CD14-positive monocyte (primary cell): Measurements from ENCODE around the gene NCBP2. TPM values are rescaled to one million over a fixed set of nuclear protein-coding genes. Genes with fewer than 3 reads are reported as not detected.

Source experiments
- DNase-seq, 3 donors: peaks; one replicate each; pipeline ENCODE4 v3.0.0-alpha.2; 2011 to 2022
- H2AFZ ChIP-seq: 2 replicates; pipeline ENCODE4 v1.6.0; 2012; ENCODE audit warnings: mild to moderate bottlenecking, low read depth, low read length, inconsistent platforms; ENCODE audit not compliant: insufficient read depth, poor library complexity, severe bottlenecking
- H3K27ac ChIP-seq, 2 donors: 1 replicate in 1 of 2; 2 replicates in 1 of 2; pipeline ENCODE4 v1.5.1; 2012 to 2013; ENCODE audit warnings: low read length in 2 of 2, control low read depth in 1 of 2, inconsistent platforms in 1 of 2, low read depth in 1 of 2, mild to moderate bottlenecking in 1 of 2
- H3K27me3 ChIP-seq, 2 donors: one replicate each; pipeline versions ENCODE4 v1.6.0 to v1.6.1; 2011 to 2013; ENCODE audit warnings: low read length in 2 of 2; ENCODE audit not compliant: control insufficient read depth in 2 of 2, insufficient read depth in 2 of 2
- H3K36me3 ChIP-seq, 2 donors: replicated peaks in 1 of 2; 1 replicate in 1 of 2; 2 replicates in 1 of 2; pipeline versions ENCODE4 v1.5.1 to v1.6.1; 2012 to 2013; ENCODE audit warnings: low read length in 2 of 2, control low read depth in 1 of 2, inconsistent platforms in 1 of 2, mild to moderate bottlenecking in 1 of 2; ENCODE audit not compliant: insufficient read depth in 2 of 2, control insufficient read depth in 1 of 2
- H3K4me1 ChIP-seq, 2 donors: 1 replicate in 1 of 2; 2 replicates in 1 of 2; pipeline versions ENCODE4 v1.5.1 to v1.6.1; 2012 to 2013; ENCODE audit warnings: low read length in 2 of 2, control low read depth in 1 of 2, inconsistent platforms in 1 of 2, mild to moderate bottlenecking in 1 of 2, moderate library complexity in 1 of 2; ENCODE audit not compliant: insufficient read depth in 2 of 2, control insufficient read depth in 1 of 2
- H3K4me2 ChIP-seq: replicated peaks from 2 replicates; pipeline ENCODE3; 2012; ENCODE audit warnings: low read length, moderate library complexity, mild to moderate bottlenecking; ENCODE audit not compliant: poor library complexity, severe bottlenecking; ENCODE audit errors: extremely low read depth
- H3K4me3 ChIP-seq, 3 experiments: fragments of 200-600 bp in 1 of 3; sonication (generic) in 1 of 3; replicated peaks in 1 of 3; 1 replicate in 2 of 3; 2 replicates in 1 of 3; pipeline ENCODE4 v1.5.1; 2011 to 2013; ENCODE audit warnings: low read length in 3 of 3, mild to moderate bottlenecking in 3 of 3, control low read depth in 2 of 3, low read depth in 2 of 3, inconsistent platforms in 1 of 3, moderate library complexity in 1 of 3
- H3K79me2 ChIP-seq: 2 replicates; pipeline ENCODE4 v1.6.0; 2012; ENCODE audit warnings: mild to moderate bottlenecking, control low read depth, inconsistent platforms, low read length, moderate library complexity; ENCODE audit not compliant: insufficient read depth
- H3K9ac ChIP-seq: 2 replicates; pipeline ENCODE4 v1.6.0; 2017; ENCODE audit warnings: low read length, mild to moderate bottlenecking; ENCODE audit not compliant: insufficient read depth, poor library complexity, severe bottlenecking
- H3K9me3 ChIP-seq, 2 donors: replicated peaks in 1 of 2; 1 replicate in 1 of 2; 2 replicates in 1 of 2; pipeline versions ENCODE4 v1.5.1 to v1.6.1; 2012 to 2013; ENCODE audit warnings: low read length in 2 of 2, control low read depth in 1 of 2; ENCODE audit not compliant: control insufficient read depth in 1 of 2, insufficient read depth in 1 of 2
- H4K20me1 ChIP-seq: 2 replicates; pipeline ENCODE4 v1.6.0; 2012; ENCODE audit warnings: mild to moderate bottlenecking, low read length, control low read depth, moderate library complexity; ENCODE audit not compliant: insufficient read depth
- H3K27ac Mint-ChIP-seq, 7 donors: one replicate each; pipeline ENCODE4 v1.8.0; 2020; ENCODE audit warnings: mild to moderate bottlenecking in 7 of 7, mixed read lengths in 7 of 7, moderate library complexity in 6 of 7, inconsistent platforms in 2 of 7
- H3K27me3 Mint-ChIP-seq, 3 donors: one replicate each; pipeline ENCODE4 v1.8.0; 2021 to 2022; ENCODE audit warnings: low read depth in 3 of 3, mild to moderate bottlenecking in 3 of 3, mixed read lengths in 3 of 3, moderate library complexity in 3 of 3, inconsistent platforms in 1 of 3
- H3K36me3 Mint-ChIP-seq, 2 donors: one replicate each; pipeline ENCODE4 v1.8.0; 2020; ENCODE audit warnings: mixed read lengths in 2 of 2, inconsistent platforms in 1 of 2, mild to moderate bottlenecking in 1 of 2
- H3K4me1 Mint-ChIP-seq: one replicate; pipeline ENCODE4 v1.8.0; 2020; ENCODE audit warnings: mild to moderate bottlenecking, mixed read lengths
- H3K4me3 Mint-ChIP-seq, 2 donors: one replicate each; pipeline ENCODE4 v1.8.0; 2020; ENCODE audit warnings: mild to moderate bottlenecking in 2 of 2, mixed read lengths in 2 of 2, moderate library complexity in 1 of 2
- H3K9me3 Mint-ChIP-seq, 7 donors: one replicate each; pipeline ENCODE4 v1.8.0; 2020 to 2022; ENCODE audit warnings: mixed read lengths in 7 of 7, mild to moderate bottlenecking in 6 of 7, moderate library complexity in 6 of 7, inconsistent platforms in 2 of 7
- WGBS: methylation state at CpG from one replicate; pipeline ENCODE4 v1.1.5; 2013; ENCODE audit warnings: missing lambda C conversion rate; ENCODE audit not compliant: insufficient coverage; 5-methylcytosine and 5-hydroxymethylcytosine counted together
- intact Hi-C, 2 donors: fragments of 100-400 bp; cut with micrococcal nuclease; formaldehyde crosslinking; loops; one replicate each; pipeline versions ENCODE4 v1.15.0 to v1.15.1; 2023
- polyA plus RNA-seq, 3 donors: library from polyadenylated mRNA; depleted of rRNA in 1 of 3; unstranded in 2 of 3; stranded (reverse) in 1 of 3; fragments of 300-500 nt in 2 of 3; fragments of >200 nt in 1 of 3; fragmentation: Illumina TruSeq in 2 of 3; gene quantifications; 1 replicate in 2 of 3; 2 replicates in 1 of 3; pipeline ENCODE4 v1.2.3, GENCODE V29; 2012 to 2021
- TF ChIP-seq, protein P1 (sequence below): fragments of 200-600 bp; IDR thresholded peaks from one replicate; pipeline ENCODE4 v1.8.0; 2022; ENCODE audit warnings: antibody characterized with exemption, mild to moderate bottlenecking

The NCBP2 gene
- polyA plus RNA-seq, 3 donors: 26.1 to 42.9 (median 33.4) TPM

DNA sequence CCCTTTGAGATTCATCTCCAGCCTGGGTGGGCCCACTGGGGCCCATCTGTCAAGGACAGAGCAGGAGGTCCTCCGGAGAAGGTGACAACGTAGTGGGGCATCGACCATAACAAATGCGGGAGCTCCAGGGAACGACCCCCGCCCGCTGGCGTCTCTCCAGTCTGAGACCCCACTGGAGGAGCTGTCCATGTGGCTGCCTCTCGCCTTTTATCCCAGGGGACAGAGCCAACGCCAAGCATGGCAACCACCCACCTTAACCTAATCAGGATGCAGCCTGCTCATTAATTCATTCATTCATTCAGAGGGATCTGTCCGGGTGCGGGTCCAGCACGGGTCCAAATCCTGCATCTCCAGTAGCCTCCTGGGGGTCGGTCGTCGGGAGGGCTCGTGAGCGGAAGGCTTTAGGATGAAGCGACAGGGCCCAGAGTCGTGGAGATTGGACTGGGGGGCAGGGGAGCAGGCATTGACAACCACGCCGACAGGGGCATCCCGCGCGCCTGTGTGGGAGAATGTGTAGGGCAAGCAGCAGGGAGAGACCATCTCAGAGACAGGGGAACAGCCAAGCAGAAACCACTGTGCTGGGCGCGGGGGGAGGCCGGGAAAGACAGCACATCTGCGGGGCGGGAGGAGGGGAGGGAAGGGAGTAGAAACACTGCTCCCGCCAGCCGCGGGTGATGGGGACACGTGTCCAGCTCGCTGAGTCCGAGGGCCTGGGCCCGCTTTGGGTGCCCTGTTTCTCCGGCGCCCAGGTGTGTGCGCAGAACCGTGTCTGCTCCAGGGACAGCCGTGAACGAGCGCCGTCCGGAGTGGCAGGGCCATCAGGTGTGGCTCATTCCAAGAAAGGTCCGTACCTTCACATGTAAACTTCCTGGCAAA lies 24.4 kb upstream of the NCBP2 start:
- Mint-ChIP-seq H3K4me1 (peaks cover 16% of the 10 kb centered on the region), H3K27me3 (peaks cover 16 to 22% (median 17%) of the 10 kb centered on the region in 3 donors), H3K4me3 (no peak overlapping the region), H3K27ac (peak overlapping the region in 2 of 7 donors; percentile 49 to 69), H3K9me3 (peaks cover 0 to 18% (median 14%) of the 10 kb centered on the region in 7 donors), H3K36me3 (peaks cover 9 to 18% of the 10 kb centered on the region in 2 donors)
- intact Hi-C loops: no loop called here
- no peak overlapping the region for H3K27ac ChIP-seq
- H2AFZ ChIP-seq: no peak overlapping the region
- peaks cover 12 to 13% of the 10 kb centered on the region in 2 donors for H3K4me1 ChIP-seq
- no peaks in the 10 kb centered on the region for H3K36me3 ChIP-seq
- no peak overlapping the region for H3K9ac ChIP-seq
- H3K27me3 ChIP-seq: no peaks in the 10 kb centered on the region
- H3K4me3 ChIP-seq: no peak overlapping the region
- peaks cover 4 to 23% of the 10 kb centered on the region in 2 donors for H3K9me3 ChIP-seq
- no peak overlapping the region for H3K4me2 ChIP-seq
- peaks cover 10% of the 10 kb centered on the region for H3K79me2 ChIP-seq
- 91% methylated on average over 45 of the region's 47 CpGs for WGBS
- DNase-seq: no peak
- no peaks in the 10 kb centered on the region for H4K20me1 ChIP-seq
- TF ChIP-seq, protein P1, sequence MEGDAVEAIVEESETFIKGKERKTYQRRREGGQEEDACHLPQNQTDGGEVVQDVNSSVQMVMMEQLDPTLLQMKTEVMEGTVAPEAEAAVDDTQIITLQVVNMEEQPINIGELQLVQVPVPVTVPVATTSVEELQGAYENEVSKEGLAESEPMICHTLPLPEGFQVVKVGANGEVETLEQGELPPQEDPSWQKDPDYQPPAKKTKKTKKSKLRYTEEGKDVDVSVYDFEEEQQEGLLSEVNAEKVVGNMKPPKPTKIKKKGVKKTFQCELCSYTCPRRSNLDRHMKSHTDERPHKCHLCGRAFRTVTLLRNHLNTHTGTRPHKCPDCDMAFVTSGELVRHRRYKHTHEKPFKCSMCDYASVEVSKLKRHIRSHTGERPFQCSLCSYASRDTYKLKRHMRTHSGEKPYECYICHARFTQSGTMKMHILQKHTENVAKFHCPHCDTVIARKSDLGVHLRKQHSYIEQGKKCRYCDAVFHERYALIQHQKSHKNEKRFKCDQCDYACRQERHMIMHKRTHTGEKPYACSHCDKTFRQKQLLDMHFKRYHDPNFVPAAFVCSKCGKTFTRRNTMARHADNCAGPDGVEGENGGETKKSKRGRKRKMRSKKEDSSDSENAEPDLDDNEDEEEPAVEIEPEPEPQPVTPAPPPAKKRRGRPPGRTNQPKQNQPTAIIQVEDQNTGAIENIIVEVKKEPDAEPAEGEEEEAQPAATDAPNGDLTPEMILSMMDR: no peak

DNA sequence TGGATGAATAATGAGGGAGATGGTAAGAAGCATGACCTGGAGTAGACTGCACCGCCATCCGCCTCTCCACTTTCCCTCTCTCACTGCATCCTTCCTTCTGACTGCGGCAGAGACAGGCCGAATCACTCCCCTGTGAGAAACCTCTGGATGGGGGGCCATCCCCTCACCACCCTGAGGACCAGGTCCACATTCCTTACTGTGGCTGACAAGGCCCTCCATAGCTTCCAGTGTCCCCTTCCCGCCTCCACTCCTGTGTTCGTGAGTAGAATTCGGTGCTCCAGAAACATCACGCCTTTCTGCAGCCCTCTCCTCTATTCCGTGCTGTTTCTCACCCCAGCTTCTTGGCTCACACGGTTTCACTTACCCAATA lies 23.5 kb upstream of the NCBP2 start:
- Mint-ChIP-seq H3K27me3 (peaks cover 14 to 18% (median 15%) of the 10 kb centered on the region in 3 donors), H3K4me1 (peaks cover 16% of the 10 kb centered on the region), H3K9me3 (peaks cover 0 to 18% (median 14%) of the 10 kb centered on the region in 7 donors), H3K27ac (no peak overlapping the region), H3K4me3 (no peak overlapping the region), H3K36me3 (peaks cover 9 to 18% of the 10 kb centered on the region in 2 donors)
- 96% methylated on average over 8 of the region's 10 CpGs for WGBS
- Histone ChIP-seq H4K20me1 (no peaks in the 10 kb centered on the region), H2AFZ (no peak overlapping the region), H3K79me2 (peaks cover 10% of the 10 kb centered on the region), H3K36me3 (no peaks in the 10 kb centered on the region), H3K4me2 (no peak overlapping the region), H3K9me3 (peaks cover 4 to 23% of the 10 kb centered on the region in 2 donors), H3K9ac (no peak overlapping the region), H3K4me3 (no peak overlapping the region), H3K4me1 (peaks cover 12 to 13% of the 10 kb centered on the region in 2 donors), H3K27me3 (no peaks in the 10 kb centered on the region), H3K27ac (no peak overlapping the region)
- intact Hi-C loops: no loop called here
- TF ChIP-seq, protein P1: no peak
- DNase-seq: no peak
